Fibroblast of villous mesenchyme (primary cell): ENCODE data around the gene MPL. TPM values are rescaled to one million over a fixed set of nuclear protein-coding genes. Genes with fewer than 3 reads are reported as not detected.

ENCODE experiments used
- DNase-seq: peaks from one replicate; pipeline ENCODE4 v3.0.0-alpha.2; 2010; ENCODE audit warnings: low read depth
- H3K4me3 ChIP-seq: 2 replicates; pipeline ENCODE4 v1.5.1; 2011; ENCODE audit warnings: low read depth, mild to moderate bottlenecking, low read length
- CTCF ChIP-seq: IDR thresholded peaks from 2 replicates; pipeline ENCODE4 v1.5.1; 2012; ENCODE audit warnings: low read depth, mild to moderate bottlenecking, low read length; ENCODE audit not compliant: insufficient read depth
- total RNA-seq: library from RNA; depleted of rRNA; stranded (reverse); fragments of >200 nt; gene quantifications from 2 replicates; pipeline ENCODE4 v1.2.3, GENCODE V29; 2012

Gene MPL
- total RNA-seq, 1 donor = not detected

- no peak for TF ChIP-seq CTCF
- peak; percentile 52 for DNase-seq
Measured at GRCh38 chr1:43293896-43294760, 43.5 kb upstream of the MPL start.

GRCh38 chr1:43294761-43295160 lies 42.9 kb upstream of the MPL start:
- DNase-seq = no peak
- no peak for TF ChIP-seq CTCF
- no peak overlapping the region for H3K4me3 ChIP-seq

More at GRCh38 chr1:43293896-43294760, 43.5 kb upstream of the MPL start:
- no peak overlapping the region for H3K4me3 ChIP-seq

- DNase-seq = no peak
- no peak overlapping the region for H3K4me3 ChIP-seq
- TF ChIP-seq CTCF = no peak
Measured at GRCh38 chr1:43296207-43296606, 41.4 kb upstream of the MPL start.

- DNase-seq = no peak
- no peak for TF ChIP-seq CTCF
- no peak overlapping the region for H3K4me3 ChIP-seq
Measured at GRCh38 chr1:43298055-43298454, 39.6 kb upstream of the MPL start.

- no peak for TF ChIP-seq CTCF
- no peak overlapping the region for H3K4me3 ChIP-seq
- no peak for DNase-seq
Measured at GRCh38 chr1:43299101-43299500, 38.5 kb upstream of the MPL start.

GRCh38 chr1:43300378-43301094 lies 37.1 kb upstream of the MPL start, which contains the start of gene TIE1:
Gene TIE1, plus strand, starts transcription at chr1:43300982. Its CDS starts 90 bp downstream, at chr1:43301072.
- DNase-seq = no peak
- TF ChIP-seq CTCF = no peak

More at GRCh38 chr1:43300378-43301094, 37.1 kb upstream of the MPL start, which contains the start of gene TIE1:
- no peak within 1 kb of the TSS for H3K4me3 ChIP-seq
